CD4-positive, alpha-beta T cell treated with Interleukin-15 for 1 hour (primary cell): ENCODE measurements around the gene FKBP15.
"Not testable (repeated sequence)": the region's sequence is repeated elsewhere in the genome, so short reads cannot be mapped to it uniquely, and the experiment has no call there.

Experiments used
- DNase-seq: peaks from one replicate; pipeline ENCODE4 v3.0.0-alpha.2; 2020

The FKBP15 gene

DNA sequence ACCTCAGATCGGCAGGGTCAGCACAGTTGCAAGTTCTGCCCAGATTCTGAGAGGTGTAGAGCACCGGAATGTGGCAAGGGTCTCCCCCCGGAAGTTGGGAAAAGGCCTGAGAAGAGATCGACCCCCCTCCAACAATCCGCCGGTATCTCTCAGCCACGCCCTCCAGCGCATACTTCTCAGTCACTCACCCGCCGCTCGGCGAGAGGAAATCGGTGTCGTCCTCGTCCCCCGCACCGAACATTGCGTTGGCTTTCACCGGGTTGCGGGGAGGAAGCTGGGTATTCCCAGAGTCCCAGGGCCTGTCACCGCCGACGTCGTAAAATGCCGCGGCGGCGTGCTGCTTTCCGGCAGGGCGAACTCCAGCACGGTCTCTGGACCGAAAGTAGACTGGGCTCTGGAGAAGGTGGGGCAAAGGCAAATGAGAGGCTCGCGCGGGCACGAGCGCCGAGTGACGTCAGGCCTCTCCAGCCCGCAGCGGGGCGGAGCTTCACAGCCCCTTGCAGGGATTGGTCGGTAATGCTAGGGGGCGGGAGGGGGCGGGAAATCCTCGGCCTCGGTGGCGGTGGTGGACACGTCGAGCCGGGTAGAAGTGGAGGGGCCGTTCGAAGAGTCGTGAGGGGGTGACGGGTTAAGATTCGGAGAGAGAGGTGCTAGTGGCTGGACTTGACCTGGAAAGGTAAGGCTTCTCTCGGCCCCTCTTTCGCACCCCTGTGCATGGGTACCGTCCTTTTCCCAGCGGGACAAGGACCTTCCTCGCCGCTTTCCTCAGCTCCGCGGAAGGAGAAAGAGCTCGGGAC is at the start of gene FKBP15, which contains the start of gene SLC31A1:
Gene FKBP15, minus strand, starts transcription at position 275 of the 797 bp plus-strand sequence. Its CDS starts 34 bp downstream, at position 241.
Gene SLC31A1, plus strand, starts transcription at position 542 of the 797 bp plus-strand sequence. CDS start 34,605 bp downstream, outside the sequence.
- DNase-seq, result peak; percentile 98

- no peak for DNase-seq
Observed at GRCh38 chr9:113269871-113270270, 48.8 kb upstream of the FKBP15 start.

GRCh38 chr9:113269355-113269754 is 48.3 kb upstream of the FKBP15 start:
- no peak for DNase-seq

- no peak for DNase-seq
Observed at GRCh38 chr9:113267911-113268566, 47.0 kb upstream of the FKBP15 start.

GRCh38 chr9:113266174-113266573 is 45.1 kb upstream of the FKBP15 start:
- DNase-seq, result no peak

DNA sequence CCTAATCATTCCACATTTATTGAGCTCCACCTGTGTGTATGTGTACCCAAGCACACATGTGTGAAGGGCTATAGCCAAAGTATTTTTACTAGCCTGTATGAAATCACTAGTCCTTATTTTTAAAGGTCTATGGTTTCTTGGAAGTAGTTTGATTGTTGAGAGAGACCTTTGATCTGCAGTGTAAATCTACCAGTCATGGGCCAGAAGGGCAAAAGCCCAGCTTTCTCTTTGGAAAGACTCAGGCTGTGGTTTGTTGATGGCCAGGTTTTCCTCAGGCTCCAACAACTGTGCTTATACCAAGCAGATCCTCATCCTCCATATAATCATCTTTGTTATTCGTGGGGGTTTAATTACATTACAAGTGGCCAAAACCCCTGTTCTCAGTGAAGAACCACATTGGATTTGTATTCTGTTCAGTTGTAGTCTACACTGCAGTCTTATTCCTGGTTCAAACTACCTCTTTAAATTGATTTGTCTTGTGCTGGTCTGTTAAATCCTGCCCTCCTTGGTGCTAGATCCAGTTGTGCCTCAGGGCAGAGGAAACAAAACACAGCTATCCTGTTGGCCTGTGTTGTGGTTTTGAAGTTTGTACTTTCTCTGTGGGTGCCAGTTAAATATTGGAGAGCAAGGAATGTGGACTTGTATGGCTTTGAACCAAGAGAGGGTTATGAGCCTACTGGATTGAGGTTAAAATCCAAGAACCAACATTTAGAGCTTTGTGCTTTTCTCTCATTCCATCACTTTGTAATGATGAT is 41.0 kb upstream of the FKBP15 start:
- no peak for DNase-seq

GRCh38 chr9:113258282-113258681 is 37.2 kb upstream of the FKBP15 start:
- DNase-seq, result no peak

DNA sequence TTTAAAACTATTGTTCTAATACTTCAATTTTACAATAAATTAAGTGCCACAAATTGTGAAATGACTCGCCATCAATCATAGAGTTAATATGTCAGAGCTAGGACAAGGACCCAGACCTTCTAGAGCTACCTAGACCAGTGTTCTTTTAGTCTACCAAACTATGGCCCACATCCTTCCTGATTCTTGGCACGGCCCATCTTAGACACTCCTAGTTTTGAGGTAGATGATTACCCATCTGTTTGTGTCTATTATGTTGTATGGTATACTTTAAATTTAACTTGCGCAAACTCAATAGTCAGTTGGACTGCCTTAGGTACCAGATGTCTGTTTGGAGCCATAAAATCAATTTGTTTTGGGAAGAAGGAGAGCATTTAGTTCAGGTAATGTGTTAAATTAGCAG is 36.8 kb upstream of the FKBP15 start:
- DNase-seq, result no peak

DNA sequence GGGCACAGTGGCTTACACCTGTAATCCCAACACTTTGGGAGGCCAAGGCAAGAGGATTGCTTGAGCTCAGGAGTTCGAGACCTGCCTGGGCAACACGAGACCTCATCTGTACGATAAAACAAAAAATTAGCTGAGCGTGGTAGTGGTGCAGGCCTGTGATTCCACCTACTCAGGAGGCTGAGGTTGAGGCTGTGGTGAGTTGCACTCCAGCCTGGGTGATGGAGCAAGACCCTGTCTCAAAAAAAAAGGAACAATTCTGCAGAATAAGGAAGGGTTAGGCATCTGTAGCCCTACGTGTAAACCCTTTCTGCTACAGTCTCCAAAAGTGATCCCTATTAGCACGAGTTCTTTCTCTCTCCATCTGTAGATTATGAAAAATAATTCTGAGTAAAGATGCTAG is 34.4 kb upstream of the FKBP15 start:
- no peak for DNase-seq

GRCh38 chr9:113254991-113255390 is 33.9 kb upstream of the FKBP15 start:
- DNase-seq, result no peak

- no peak for DNase-seq
Observed at GRCh38 chr9:113250807-113251206, 29.7 kb upstream of the FKBP15 start.

DNA sequence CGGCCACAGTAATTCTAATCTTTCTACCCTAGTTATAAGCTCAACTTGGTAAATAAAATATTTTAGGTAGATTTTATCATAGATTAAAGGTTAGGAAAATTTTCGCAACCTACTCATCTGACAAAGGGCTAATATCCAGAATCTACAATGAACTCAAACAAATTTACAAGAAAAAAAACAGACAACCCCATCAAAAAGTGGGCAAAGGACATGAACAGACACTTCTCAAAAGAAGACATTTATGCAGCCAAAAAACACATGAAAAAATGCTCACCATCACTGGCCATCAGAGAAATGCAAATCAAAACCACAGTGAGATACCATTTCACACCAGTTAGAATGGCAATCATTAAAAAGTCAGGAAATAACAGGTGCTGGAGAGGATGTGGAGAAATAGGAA is 28.6 kb upstream of the FKBP15 start:
- DNase-seq, result not testable (repeated sequence)

DNA sequence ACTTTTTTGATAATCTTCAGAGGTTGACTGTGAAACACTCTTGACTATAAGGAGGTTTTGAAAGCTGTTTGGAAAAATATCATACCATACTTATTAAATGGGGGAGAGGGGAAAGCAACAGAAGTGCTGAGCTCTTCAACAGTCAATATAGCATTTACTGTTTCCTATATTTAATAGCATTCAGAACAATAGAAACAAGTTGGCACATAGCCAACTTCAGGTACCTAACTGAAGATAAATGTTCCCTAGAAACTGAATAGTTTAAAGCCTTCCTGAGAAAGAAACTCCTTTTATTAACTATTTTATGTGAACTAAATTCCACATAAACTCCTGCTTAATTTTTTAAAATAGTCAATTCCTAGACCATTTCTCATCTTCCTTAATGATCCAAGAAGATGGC is 26.6 kb upstream of the FKBP15 start:
- DNase-seq, result no peak

GRCh38 chr9:113246928-113247327 is 25.9 kb upstream of the FKBP15 start:
- DNase-seq, result no peak

DNA sequence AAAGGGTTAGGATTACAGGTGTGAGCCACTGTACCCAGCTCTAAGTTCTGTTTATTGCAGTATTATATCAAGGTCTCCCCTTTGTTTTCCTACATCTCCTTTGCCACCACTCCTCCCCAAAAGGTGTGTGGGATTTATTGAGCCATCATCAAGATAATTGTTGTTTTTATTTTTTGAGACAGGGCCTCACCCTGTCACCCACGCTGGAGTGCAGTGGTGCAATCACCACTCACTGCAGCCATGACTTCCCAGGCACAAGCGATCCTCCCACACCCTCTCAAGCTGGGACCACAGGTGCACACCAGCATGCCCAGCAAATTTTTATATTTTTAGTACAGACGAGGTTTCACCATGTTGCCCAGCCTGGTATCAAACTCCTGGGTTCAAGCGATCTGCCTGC is 24.8 kb upstream of the FKBP15 start:
- no peak for DNase-seq

DNA sequence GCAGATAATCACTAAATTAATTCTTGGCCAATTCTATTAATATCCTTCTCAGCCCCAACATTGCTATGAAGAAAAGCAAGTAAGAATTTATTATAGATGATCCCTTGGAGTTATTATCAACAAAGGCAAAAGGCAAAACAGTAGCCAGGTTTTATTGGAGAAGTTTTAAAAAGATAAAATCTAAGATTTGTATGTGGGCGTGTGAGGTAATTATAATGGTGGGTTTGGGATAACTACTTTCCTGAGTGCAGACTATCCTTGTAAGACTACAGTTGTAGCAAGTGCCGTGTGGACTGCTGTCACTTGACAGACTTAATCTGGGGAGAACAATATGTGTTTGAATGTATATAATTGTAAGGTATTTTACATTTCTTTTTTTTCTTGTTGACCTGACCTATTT is 23.5 kb upstream of the FKBP15 start:
- DNase-seq, result no peak

- DNase-seq, result no peak
Observed at GRCh38 chr9:113241161-113241560, 20.1 kb upstream of the FKBP15 start.

DNA sequence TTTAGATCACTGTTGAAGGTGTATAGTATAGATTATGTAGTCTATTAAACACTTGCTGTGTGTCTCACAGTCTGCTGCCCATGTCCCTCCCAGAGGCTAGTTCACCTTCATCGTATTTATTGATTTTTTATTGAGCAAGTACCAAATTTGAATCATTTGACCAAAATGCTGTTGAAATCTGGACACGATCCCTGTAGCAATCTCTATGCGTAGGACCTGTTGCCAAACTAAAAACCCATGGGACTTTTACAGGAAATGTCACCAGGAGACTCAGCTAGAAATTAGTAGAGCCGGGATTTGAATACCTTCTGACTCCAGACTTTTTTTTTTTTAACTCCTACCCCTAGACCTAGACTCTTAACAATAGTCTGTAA is 17.8 kb upstream of the FKBP15 start:
- DNase-seq, result no peak

DNA sequence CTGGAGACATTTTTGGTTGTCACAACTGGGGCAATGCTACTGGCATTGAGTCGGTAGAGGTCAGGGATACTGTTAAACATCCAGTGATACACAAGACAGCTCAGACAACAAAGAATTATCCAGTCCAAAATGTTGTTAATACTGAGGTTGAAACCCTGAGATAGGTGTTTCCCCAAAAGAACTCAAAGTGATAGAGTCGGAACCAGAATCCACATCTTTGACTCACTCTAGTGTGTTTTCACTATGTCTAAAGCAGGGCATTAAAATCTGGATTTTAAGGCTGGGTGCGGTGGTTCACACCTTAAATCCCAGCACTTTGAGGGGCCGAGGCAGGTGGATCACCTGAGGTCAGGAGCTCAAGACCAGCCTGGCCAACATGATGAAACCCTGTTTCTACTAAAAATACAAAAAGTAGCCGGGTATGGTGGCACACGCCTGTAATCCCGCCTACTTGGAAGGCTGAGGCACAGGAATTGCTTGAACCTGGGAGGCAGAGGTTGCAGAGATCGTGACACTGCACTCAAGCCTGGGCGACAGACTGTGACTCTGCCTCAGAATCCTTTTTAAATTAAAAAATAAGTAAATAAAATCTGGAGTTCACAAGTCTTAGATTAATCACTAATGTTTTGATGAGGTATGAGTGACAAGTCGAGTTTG is 17.3 kb upstream of the FKBP15 start:
- DNase-seq, result no peak

- DNase-seq, result no peak
Observed at GRCh38 chr9:113237026-113237425, 15.9 kb upstream of the FKBP15 start.

- DNase-seq, result not testable (repeated sequence)
Observed at GRCh38 chr9:113235701-113236255, 14.7 kb upstream of the FKBP15 start.

GRCh38 chr9:113231701-113232100 is 10.6 kb upstream of the FKBP15 start:
- DNase-seq, result no peak
